Psoas muscle (tissue), 8 donors: ENCODE results near the gene KCND3. TPM values are rescaled to one million over a fixed set of nuclear protein-coding genes. Genes with fewer than 3 reads are reported as not detected.

ENCODE experiments used
- ATAC-seq, 4 donors: fragments of 200-7000 bp; cut with Tn5 transposase; one replicate each; pipeline ENCODE4 v1.9.1; 2020; ENCODE audit warnings: moderate library complexity in 3 of 4, mild to moderate bottlenecking in 2 of 4
- DNase-seq, 2 donors: peaks; one replicate each; pipeline ENCODE4 v3.0.0-alpha.2; 2020
- H3K27ac ChIP-seq: fragments of 200-600 bp; one replicate; pipeline ENCODE4 v1.8.0; 2022
- H3K27me3 ChIP-seq, 3 donors: fragments of 200-600 bp in 1 of 3; one replicate each; pipeline versions ENCODE4 v1.6.1 to v1.8.0; 2013 to 2022; ENCODE audit warnings: low read length in 2 of 3, mild to moderate bottlenecking in 2 of 3, moderate library complexity in 1 of 3; ENCODE audit not compliant: insufficient read depth in 3 of 3
- H3K36me3 ChIP-seq, 2 donors: fragments of 200-600 bp in 1 of 2; one replicate each; pipeline versions ENCODE4 v1.6.1 to v1.8.0; 2013 to 2022; ENCODE audit warnings: low read depth in 1 of 2, mild to moderate bottlenecking in 1 of 2, moderate library complexity in 1 of 2; ENCODE audit not compliant: insufficient read depth in 1 of 2
- H3K4me1 ChIP-seq: fragments of 200-600 bp; one replicate; pipeline ENCODE4 v1.8.0; 2022
- H3K4me3 ChIP-seq: fragments of 200-600 bp; one replicate; pipeline ENCODE4 v1.8.0; 2022; ENCODE audit warnings: mild to moderate bottlenecking
- H3K9me3 ChIP-seq: fragments of 200-600 bp; one replicate; pipeline ENCODE4 v1.8.0; 2022
- WGBS, 3 donors: extraction: QIAGEN DNeasy Blood & Tissue Kit; methylation state at CpG; one replicate each; pipeline versions ENCODE4 v1.1.6 to v1.1.7; 2013; 5-methylcytosine and 5-hydroxymethylcytosine counted together
- intact Hi-C, 2 donors: fragments of 100-400 bp; cut with DNase I; formaldehyde crosslinking; loops; one replicate each; pipeline versions ENCODE4 v1.11.0 to v1.14.2; 2022
- polyA plus RNA-seq, 3 donors: library from polyadenylated mRNA; stranded (reverse); fragments of 200-250 nt; gene quantifications; one replicate each; pipeline ENCODE4 v1.2.3, GENCODE V29; 2013
- total RNA-seq, 4 donors: library from RNA; stranded (reverse); fragmentation: NEBNext Ultra II Directional in 2 of 4; extraction: Animal tissue kit (Norgen Biotek cat#: 25700) in 2 of 4; gene quantifications; one replicate each; pipeline versions ENCODE4 v1.2.1 to v1.2.4, GENCODE V29; 2021 to 2023
- TF ChIP-seq, protein P1 (sequence below): fragments of 200-600 bp; IDR thresholded peaks from one replicate; pipeline ENCODE4 v1.8.0; 2022; ENCODE audit warnings: antibody characterized with exemption
- donor health status: healthy with polysubstance abuse.
- donor health status: DM: no; HTN: no; CAD: no; lungs with moderate emphysema.
- donor health status: Bipolar disorder and iron deficiency.
- donor health status: healthy.
- donor health status: DM: yes; HTN: yes; CAD: no.
- donor health status: DM: no; HTN: no; CAD: no.
- donor health status: DM: no; HTN: no; CAD: no.
- donor health status: DM: yes; HTN: yes; CAD: no.

Gene KCND3
- total and polyA plus RNA-seq, 7 donors = 0.53 to 4.1 (median 1.3) TPM

DNA sequence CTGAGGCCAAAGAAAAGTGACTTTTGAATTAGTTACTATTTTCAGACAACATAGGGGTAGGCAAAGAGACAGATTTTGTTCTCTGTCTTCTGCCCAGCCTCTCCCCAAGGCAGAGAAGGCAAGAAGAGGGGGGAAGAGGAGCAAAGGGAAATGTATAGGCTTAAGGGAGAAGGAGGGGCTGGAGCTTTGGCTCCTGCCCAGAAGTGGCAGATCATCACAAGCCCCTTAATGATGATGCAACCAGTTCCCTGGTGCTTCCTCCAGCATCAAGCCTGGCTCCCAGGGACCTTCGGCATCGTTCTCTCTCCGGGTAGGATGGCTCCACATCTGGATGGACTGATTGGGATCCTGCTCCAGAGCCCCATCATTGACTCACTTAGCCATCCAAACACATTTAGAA is 112.8 kb downstream of the KCND3 start:
- no peak overlapping the region for H3K27ac ChIP-seq
- intact Hi-C loops = no loop called here

DNA sequence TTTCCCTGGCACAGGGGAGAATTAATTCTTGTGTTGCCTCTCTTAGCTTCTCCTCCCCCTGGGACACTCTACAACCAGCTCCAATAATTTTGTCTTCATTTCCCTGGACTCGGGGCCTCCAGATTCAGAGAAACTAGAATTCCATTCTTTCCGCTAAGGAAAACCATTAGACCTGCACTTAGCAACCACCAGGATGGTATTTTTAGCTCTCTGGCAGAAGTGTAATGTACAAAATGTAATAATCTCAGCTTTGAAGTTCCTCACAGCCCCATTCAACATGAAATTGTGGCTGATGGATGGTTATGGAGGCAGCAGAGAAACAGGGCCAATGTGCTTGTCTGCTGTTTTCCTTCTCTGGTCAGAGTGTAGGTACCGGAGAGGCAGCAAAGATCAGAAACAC is 113.8 kb downstream of the KCND3 start:
- TF ChIP-seq, protein P1, sequence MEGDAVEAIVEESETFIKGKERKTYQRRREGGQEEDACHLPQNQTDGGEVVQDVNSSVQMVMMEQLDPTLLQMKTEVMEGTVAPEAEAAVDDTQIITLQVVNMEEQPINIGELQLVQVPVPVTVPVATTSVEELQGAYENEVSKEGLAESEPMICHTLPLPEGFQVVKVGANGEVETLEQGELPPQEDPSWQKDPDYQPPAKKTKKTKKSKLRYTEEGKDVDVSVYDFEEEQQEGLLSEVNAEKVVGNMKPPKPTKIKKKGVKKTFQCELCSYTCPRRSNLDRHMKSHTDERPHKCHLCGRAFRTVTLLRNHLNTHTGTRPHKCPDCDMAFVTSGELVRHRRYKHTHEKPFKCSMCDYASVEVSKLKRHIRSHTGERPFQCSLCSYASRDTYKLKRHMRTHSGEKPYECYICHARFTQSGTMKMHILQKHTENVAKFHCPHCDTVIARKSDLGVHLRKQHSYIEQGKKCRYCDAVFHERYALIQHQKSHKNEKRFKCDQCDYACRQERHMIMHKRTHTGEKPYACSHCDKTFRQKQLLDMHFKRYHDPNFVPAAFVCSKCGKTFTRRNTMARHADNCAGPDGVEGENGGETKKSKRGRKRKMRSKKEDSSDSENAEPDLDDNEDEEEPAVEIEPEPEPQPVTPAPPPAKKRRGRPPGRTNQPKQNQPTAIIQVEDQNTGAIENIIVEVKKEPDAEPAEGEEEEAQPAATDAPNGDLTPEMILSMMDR = no peak
- DNase-seq (no peak), ATAC-seq (no peak)
- H3K36me3 ChIP-seq = no peaks in the 10 kb centered on the region
- 79 to 89% (median 81%) methylated on average over 3 of the region's 3 CpGs for WGBS, 3 donors
- peaks cover 8% of the 10 kb centered on the region for H3K4me1 ChIP-seq
- intact Hi-C loops = no loop called here
- no peak overlapping the region for H3K27ac ChIP-seq
- no peak overlapping the region for H3K4me3 ChIP-seq
- no peaks in the 10 kb centered on the region for H3K9me3 ChIP-seq
- no peaks in the 10 kb centered on the region for H3K27me3 ChIP-seq

More for the DNA sequence above, 112.8 kb downstream of the KCND3 start:
- Histone ChIP-seq H3K4me1 (peaks cover 16% of the 10 kb centered on the region), H3K4me3 (no peak overlapping the region), H3K36me3 (no peaks in the 10 kb centered on the region), H3K9me3 (no peaks in the 10 kb centered on the region), H3K27me3 (no peaks in the 10 kb centered on the region)
- 76 to 94% (median 91%) methylated on average over 3 of the region's 3 CpGs for WGBS, 3 donors
- TF ChIP-seq, protein P1 = no peak
- DNase-seq (no peak), ATAC-seq (no peak)

DNA sequence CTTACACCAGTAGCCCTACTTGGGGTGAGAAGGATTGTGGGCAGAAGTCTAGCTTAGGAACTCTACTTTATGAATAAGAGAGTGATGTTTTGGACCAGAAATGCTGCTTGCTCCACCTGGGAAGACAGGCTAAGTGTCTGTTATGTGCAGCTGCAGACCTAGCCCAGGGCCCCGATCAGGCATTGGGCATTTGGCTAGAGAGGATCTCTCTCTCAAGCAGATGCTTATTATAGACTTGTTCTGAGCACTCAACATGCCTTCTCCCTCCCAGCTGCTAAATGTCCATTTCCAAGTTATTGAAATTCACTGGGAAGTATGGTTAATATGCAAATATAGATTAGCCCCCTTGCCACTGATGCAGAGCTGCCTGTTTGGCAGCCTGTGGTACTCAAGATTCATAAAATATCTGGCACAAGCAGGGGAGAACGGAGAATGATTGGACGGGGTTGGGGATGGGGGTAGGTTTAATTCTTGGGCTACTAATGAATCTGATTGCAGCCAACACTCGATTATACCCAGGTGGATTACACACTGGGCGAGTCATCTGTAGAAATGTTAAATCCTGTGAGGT is 115.9 kb downstream of the KCND3 start:
- ATAC-seq (no peak), DNase-seq (no peak)
- TF ChIP-seq, protein P1 = no peak
- no peak overlapping the region for H3K4me3 ChIP-seq
- H3K27me3 ChIP-seq = no peaks in the 10 kb centered on the region
- H3K9me3 ChIP-seq = no peaks in the 10 kb centered on the region
- 62 to 73% (median 69%) methylated on average over 5 of the region's 5 CpGs for WGBS, 3 donors
- peaks cover 8% of the 10 kb centered on the region for H3K4me1 ChIP-seq
- no peak overlapping the region for H3K27ac ChIP-seq
- H3K36me3 ChIP-seq = no peaks in the 10 kb centered on the region
- intact Hi-C loops = no loop called here

DNA sequence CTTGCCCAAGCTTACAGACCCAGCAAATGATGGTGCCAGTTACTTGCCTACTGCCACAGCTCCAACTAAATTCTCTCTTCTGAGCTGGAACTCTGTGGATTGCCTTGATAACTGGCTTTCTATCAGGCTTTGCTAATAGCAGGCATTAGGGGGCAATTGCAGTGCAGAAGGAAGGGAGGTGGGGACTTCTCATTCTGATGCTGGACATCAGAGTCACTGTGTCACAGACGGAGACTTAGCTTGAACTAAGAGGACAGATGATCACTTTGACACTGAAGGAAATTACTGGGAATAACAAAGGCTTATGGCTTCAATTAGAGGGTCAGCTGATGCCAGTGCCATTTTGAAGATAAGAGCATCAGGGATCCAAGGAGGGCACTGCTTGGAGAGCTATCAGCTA is 119.3 kb downstream of the KCND3 start:
- TF ChIP-seq, protein P1 = no peak
- Histone ChIP-seq H3K27me3 (no peaks in the 10 kb centered on the region), H3K4me3 (no peak overlapping the region), H3K9me3 (no peaks in the 10 kb centered on the region), H3K4me1 (peaks cover 8% of the 10 kb centered on the region), H3K27ac (no peak overlapping the region), H3K36me3 (no peaks in the 10 kb centered on the region)
- DNase-seq (no peak), ATAC-seq (no peak)
- intact Hi-C loops = no loop called here
- WGBS, 3 donors = 84 to 90% (median 88%) methylated on average over 1 of the region's 1 CpG

DNA sequence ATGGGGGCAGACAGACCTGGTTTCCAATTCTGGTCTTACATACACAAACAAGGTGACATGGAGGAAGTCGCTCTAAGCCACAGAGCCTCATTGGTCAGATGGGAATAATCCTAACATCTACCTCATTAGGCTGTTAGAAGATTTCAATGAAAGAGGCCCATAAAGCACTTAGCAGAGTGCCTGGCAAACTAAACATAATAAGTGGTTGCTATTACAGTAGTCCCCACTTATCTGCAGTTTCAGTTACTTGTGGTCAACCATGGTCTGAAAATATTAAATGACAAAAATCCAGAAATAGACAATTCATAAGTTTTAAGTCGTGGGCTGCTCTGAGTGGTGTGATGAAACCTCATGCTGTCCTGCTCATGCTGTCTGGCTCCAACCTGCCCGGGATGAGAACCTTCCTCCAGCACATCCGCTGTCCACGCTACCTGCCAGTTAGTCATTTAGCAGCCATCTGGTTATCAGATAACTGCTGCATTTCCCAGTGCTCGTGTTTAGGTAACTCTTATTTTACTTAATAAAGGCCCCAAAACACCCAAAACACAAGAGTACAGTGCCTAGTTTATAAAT is 121.5 kb downstream of the KCND3 start:
- Histone ChIP-seq H3K27me3 (no peaks in the 10 kb centered on the region), H3K9me3 (no peaks in the 10 kb centered on the region), H3K4me3 (no peak overlapping the region), H3K27ac (no peak overlapping the region), H3K36me3 (no peaks in the 10 kb centered on the region), H3K4me1 (no peaks in the 10 kb centered on the region)
- DNase-seq (no peak), ATAC-seq (no peak)
- 81 to 82% (median 82%) methylated on average over 6 of the region's 6 CpGs for WGBS, 3 donors
- TF ChIP-seq, protein P1 = no peak
- intact Hi-C loops = no loop called here
